Superior temporal gyrus (tissue), 1 donor: ENCODE results near the gene CHD1.
"Not testable (repeated sequence)": the region's sequence is repeated elsewhere in the genome, so short reads cannot be mapped to it uniquely, and the experiment has no call there.

Experiments used
- DNase-seq: peaks from one replicate; pipeline ENCODE4 v3.0.0-alpha.2; 2016; ENCODE audit errors: extremely low spot score

CHD1 gene

GRCh38 chr5:98928873-98929709 is at the start of gene CHD1:
TSS of gene CHD1 (minus strand) at chr5:98929007. CDS start at chr5:98926386, 2,621 bp downstream.
- peak; percentile 96 for DNase-seq

GRCh38 chr5:98978528-98978927 is 49.7 kb upstream of the CHD1 start:
- no peak for DNase-seq

- DNase-seq = no peak
Observed at GRCh38 chr5:98977723-98978122, 48.9 kb upstream of the CHD1 start.

GRCh38 chr5:98975682-98976407 is 47.0 kb upstream of the CHD1 start:
- DNase-seq = no peak

GRCh38 chr5:98975223-98975622 is 46.4 kb upstream of the CHD1 start:
- DNase-seq = no peak

GRCh38 chr5:98969400-98969799 is 40.6 kb upstream of the CHD1 start:
- no peak for DNase-seq

- no peak for DNase-seq
Observed at GRCh38 chr5:98968056-98968564, 39.3 kb upstream of the CHD1 start.

- DNase-seq = no peak
Observed at GRCh38 chr5:98965226-98965625, 36.4 kb upstream of the CHD1 start.

GRCh38 chr5:98964621-98965020 is 35.8 kb upstream of the CHD1 start:
- DNase-seq = no peak

GRCh38 chr5:98963019-98963418 is 34.2 kb upstream of the CHD1 start:
- no peak for DNase-seq

- no peak for DNase-seq
Observed at GRCh38 chr5:98962587-98962986, 33.8 kb upstream of the CHD1 start.

- no peak for DNase-seq
Observed at GRCh38 chr5:98961665-98962344, 33.0 kb upstream of the CHD1 start.

GRCh38 chr5:98957307-98957706 is 28.5 kb upstream of the CHD1 start:
- DNase-seq = no peak

- not testable (repeated sequence) for DNase-seq
Observed at GRCh38 chr5:98955888-98956287, 27.1 kb upstream of the CHD1 start.

- DNase-seq = not testable (repeated sequence)
Observed at GRCh38 chr5:98955471-98955870, 26.7 kb upstream of the CHD1 start.

- DNase-seq = no peak
Observed at GRCh38 chr5:98954392-98955028, 25.7 kb upstream of the CHD1 start.

- DNase-seq = no peak
Observed at GRCh38 chr5:98942847-98943246, 14.0 kb upstream of the CHD1 start.

GRCh38 chr5:98941131-98941883 is 12.5 kb upstream of the CHD1 start:
- DNase-seq = no peak

GRCh38 chr5:98940581-98940980 is 11.8 kb upstream of the CHD1 start:
- no peak for DNase-seq

- DNase-seq = no peak
Observed at GRCh38 chr5:98938464-98938863, 9.7 kb upstream of the CHD1 start.
